ENCODE results near the gene AOPEP.

AOPEP gene

GRCh38 chr9:95104980-95105379, 378.5 kb downstream of the AOPEP start:
- TF ChIP-seq CTCF (conservative IDR thresholded peaks at IDR 0.05), result no peak
- TF ChIP-seq ZFX (IDR thresholded peaks at IDR 0.05), result no peak
- no peak overlapping the region for H3K27ac ChIP-seq

GRCh38 chr9:95105519-95106287, 379.2 kb downstream of the AOPEP start:
- H3K27ac ChIP-seq, result no peak overlapping the region
- TF ChIP-seq CTCF (conservative IDR thresholded peaks at IDR 0.05), result no peak
- no peak for TF ChIP-seq ZFX (IDR thresholded peaks at IDR 0.05)

- no peak for TF ChIP-seq ZFX (IDR thresholded peaks at IDR 0.05)
- no peak for TF ChIP-seq CTCF (conservative IDR thresholded peaks at IDR 0.05)
- no peak overlapping the region for H3K27ac ChIP-seq
Observed at GRCh38 chr9:95107001-95107749, 380.7 kb downstream of the AOPEP start.

GRCh38 chr9:95107976-95108375, 381.5 kb downstream of the AOPEP start:
- TF ChIP-seq CTCF (conservative IDR thresholded peaks at IDR 0.05) (no peak), ZFX (IDR thresholded peaks at IDR 0.05) (no peak)

GRCh38 chr9:95108777-95109176, 382.3 kb downstream of the AOPEP start:
- H3K27ac ChIP-seq, result no peak overlapping the region
- TF ChIP-seq ZFX (IDR thresholded peaks at IDR 0.05), result no peak
- TF ChIP-seq CTCF (conservative IDR thresholded peaks at IDR 0.05), result no peak

More at GRCh38 chr9:95107976-95108375, 381.5 kb downstream of the AOPEP start:
- no peak overlapping the region for H3K27ac ChIP-seq

- no peak overlapping the region for H3K27ac ChIP-seq
- TF ChIP-seq ZFX (IDR thresholded peaks at IDR 0.05) (no peak), CTCF (conservative IDR thresholded peaks at IDR 0.05) (no peak)
Observed at GRCh38 chr9:95109456-95109855, 383.0 kb downstream of the AOPEP start.

GRCh38 chr9:95110921-95111525, 384.5 kb downstream of the AOPEP start:
- no peak overlapping the region for H3K27ac ChIP-seq
- TF ChIP-seq CTCF (conservative IDR thresholded peaks at IDR 0.05) (no peak), ZFX (IDR thresholded peaks at IDR 0.05) (no peak)
